Measurements from ENCODE around the gene CA14.
"Not testable (repeated sequence)": the region's sequence is repeated elsewhere in the genome, so short reads cannot be mapped to it uniquely, and the experiment has no call there.

GRCh38 chr1:150237176-150237575 lies 20.4 kb upstream of the CA14 start:
- not testable (repeated sequence) for TF ChIP-seq CSRNP3 (CRISPR knock-in tag; IDR thresholded peaks at IDR 0.05); TSHZ2 (CRISPR knock-in tag; IDR thresholded peaks at IDR 0.05); ZFP30 (CRISPR knock-in tag; IDR thresholded peaks at IDR 0.05); SNAI2 (CRISPR knock-in tag; IDR thresholded peaks at IDR 0.05); ARNTL (CRISPR knock-in tag; IDR thresholded peaks at IDR 0.05; ENCODE audit: borderline replicate concordance, low read depth); ISL1 (CRISPR knock-in tag; IDR thresholded peaks at IDR 0.05); OSR1 (CRISPR knock-in tag; IDR thresholded peaks at IDR 0.05); CSDC2 (CRISPR knock-in tag; IDR thresholded peaks at IDR 0.05); PATZ1 (CRISPR knock-in tag; IDR thresholded peaks at IDR 0.05; ENCODE audit: borderline replicate concordance); ZFP3 (CRISPR knock-in tag; IDR thresholded peaks at IDR 0.05); TCF4 (CRISPR knock-in tag; IDR thresholded peaks at IDR 0.05; ENCODE audit: borderline replicate concordance); GLIS3 (CRISPR knock-in tag; IDR thresholded peaks at IDR 0.05); RARB (CRISPR knock-in tag; IDR thresholded peaks at IDR 0.05)

All from SK-N-SH treated with all-trans-retinoic acid at 6 μM for 48 hours (cell line).